HepG2 (cell line): ENCODE results near the gene BPIFB2. TPM values are rescaled to one million over a fixed set of nuclear protein-coding genes. Genes with fewer than 3 reads are reported as not detected.

ENCODE experiments used
- EHMT2 ChIP-seq: fragments of 200-600 bp; sonication (generic); IDR thresholded peaks from 2 replicates; pipeline ENCODE4 v1.7.0; 2017; ENCODE audit warnings: antibody characterized with exemption, low read depth, low read length, borderline replicate concordance
- GATA4 ChIP-seq: sonication (generic); IDR thresholded peaks from 2 replicates; pipeline ENCODE4 v1.6.1; 2016; ENCODE audit warnings: antibody characterized with exemption, low read depth, borderline replicate concordance
- HMG20B ChIP-seq: conservative IDR thresholded peaks from 2 replicates; pipeline ENCODE4 v1.6.1; 2016; ENCODE audit warnings: missing genetic modification reagents, missing compliant biosample characterization
- IKZF1 ChIP-seq: fragments of 450-650 bp; IDR thresholded peaks from 2 replicates; pipeline ENCODE4 v1.7.1; 2016
- MTF1 ChIP-seq: sonication (generic); formaldehyde crosslinking; IDR thresholded peaks from 2 replicates; pipeline ENCODE4 v1.5.0; 2020; ENCODE audit warnings: missing genetic modification reagents
- NR2F2 ChIP-seq: IDR thresholded peaks from 2 replicates; pipeline ENCODE4 v1.6.1; 2012; ENCODE audit warnings: low read depth, inconsistent platforms, borderline replicate concordance
- RARA ChIP-seq: IDR thresholded peaks from 2 replicates; pipeline ENCODE4 v1.6.1; 2016; ENCODE audit warnings: missing genetic modification reagents, missing compliant biosample characterization
- THYN1 ChIP-seq: sonication (generic); formaldehyde crosslinking; IDR thresholded peaks from 2 replicates; pipeline ENCODE4 v1.8.1; 2023; ENCODE audit warnings: low read depth, mild to moderate bottlenecking, moderate library complexity, missing genetic modification reagents, borderline replicate concordance
- YEATS2 ChIP-seq: sonication (generic); formaldehyde crosslinking; IDR thresholded peaks from 2 replicates; pipeline ENCODE4 v1.4.0; 2020; ENCODE audit warnings: missing genetic modification reagents, borderline replicate concordance
- ZBTB42 ChIP-seq: sonication (generic); formaldehyde crosslinking; IDR thresholded peaks from 2 replicates; pipeline ENCODE4 v1.5.0; 2020; ENCODE audit warnings: mild to moderate bottlenecking, missing genetic modification reagents
- ZNF160 ChIP-seq: sonication (generic); formaldehyde crosslinking; IDR thresholded peaks from 2 replicates; pipeline ENCODE4 v1.8.0; 2022; ENCODE audit warnings: mild to moderate bottlenecking, inconsistent platforms, missing genetic modification reagents
- ZNF326 ChIP-seq: sonication (generic); formaldehyde crosslinking; IDR thresholded peaks from 2 replicates; pipeline ENCODE4 v1.4.0; 2020; ENCODE audit warnings: missing genetic modification reagents, borderline replicate concordance
- ZNF34 ChIP-seq: sonication (generic); formaldehyde crosslinking; IDR thresholded peaks from 2 replicates; pipeline ENCODE4 v1.4.0; 2020; ENCODE audit warnings: mild to moderate bottlenecking, missing genetic modification reagents, borderline replicate concordance
- ZNF367 ChIP-seq: sonication (generic); formaldehyde crosslinking; IDR thresholded peaks from 2 replicates; pipeline ENCODE4 v1.4.0; 2020; ENCODE audit warnings: missing genetic modification reagents, borderline replicate concordance
- ZNF430 ChIP-seq: sonication (generic); formaldehyde crosslinking; IDR thresholded peaks from 2 replicates; pipeline ENCODE4 v1.9.0; 2021; ENCODE audit warnings: mild to moderate bottlenecking, missing genetic modification reagents
- ZNF781 ChIP-seq: sonication (generic); formaldehyde crosslinking; IDR thresholded peaks from 2 replicates; pipeline ENCODE4 v1.5.1; 2020; ENCODE audit warnings: borderline replicate concordance, mild to moderate bottlenecking, missing genetic modification reagents; ENCODE audit errors: not compliant biosample characterization
- ZNF839 ChIP-seq: sonication (generic); formaldehyde crosslinking; IDR thresholded peaks from 2 replicates; pipeline ENCODE4 v1.4.0; 2020; ENCODE audit warnings: missing genetic modification reagents, mild to moderate bottlenecking, borderline replicate concordance
- polyA plus RNA-seq, 8 experiments: library from polyadenylated mRNA; depleted of rRNA in 3 of 8; stranded (reverse) in 7 of 8; unstranded in 1 of 8; fragments of >200 nt; fragmentation: Illumina TruSeq in 4 of 8; extraction: Trizol in 4 of 8; gene quantifications; 2 replicates each; pipeline versions ENCODE4 v1.2.1 to v1.2.3, GENCODE V29; 2011 to 2016; ENCODE audit warnings: low read depth in 4 of 8, missing spikeins in 1 of 8, mixed read lengths in 1 of 8; ENCODE audit not compliant: insufficient read depth in 1 of 8
- total RNA-seq, 5 experiments: library from RNA; depleted of rRNA; stranded (reverse); fragments of >200 nt; fragmentation: Illumina TruSeq; extraction: Trizol; gene quantifications; 2 replicates each; pipeline ENCODE4 v1.2.3, GENCODE V29; 2016; ENCODE audit warnings: low read depth in 1 of 5
- TF ChIP-seq, protein P1 (sequence below): sonication (generic); formaldehyde crosslinking; IDR thresholded peaks from 2 replicates; pipeline ENCODE4 v1.5.1; 2020; ENCODE audit warnings: mild to moderate bottlenecking, moderate library complexity, missing genetic modification reagents
- TF ChIP-seq, protein P2 (sequence below): sonication (generic); formaldehyde crosslinking; IDR thresholded peaks from 2 replicates; pipeline ENCODE4 v1.4.0; 2020; ENCODE audit warnings: missing genetic modification reagents, mild to moderate bottlenecking, borderline replicate concordance
- TF ChIP-seq, protein P3 (sequence below): sonication (generic); formaldehyde crosslinking; IDR thresholded peaks from 2 replicates; pipeline ENCODE4 v1.4.0; 2020; ENCODE audit warnings: missing genetic modification reagents, borderline replicate concordance
- TF ChIP-seq, protein P4 (sequence below): sonication (generic); formaldehyde crosslinking; IDR thresholded peaks from 2 replicates; pipeline ENCODE4 v1.5.1; 2020; ENCODE audit warnings: missing genetic modification reagents, mild to moderate bottlenecking, borderline replicate concordance

Gene BPIFB2
- total and polyA plus RNA-seq, 2 of the 13 experiments (the other 11 are each of a cell fraction or from before 2014, with no cell fraction given): 54.5 to 902 TPM

DNA sequence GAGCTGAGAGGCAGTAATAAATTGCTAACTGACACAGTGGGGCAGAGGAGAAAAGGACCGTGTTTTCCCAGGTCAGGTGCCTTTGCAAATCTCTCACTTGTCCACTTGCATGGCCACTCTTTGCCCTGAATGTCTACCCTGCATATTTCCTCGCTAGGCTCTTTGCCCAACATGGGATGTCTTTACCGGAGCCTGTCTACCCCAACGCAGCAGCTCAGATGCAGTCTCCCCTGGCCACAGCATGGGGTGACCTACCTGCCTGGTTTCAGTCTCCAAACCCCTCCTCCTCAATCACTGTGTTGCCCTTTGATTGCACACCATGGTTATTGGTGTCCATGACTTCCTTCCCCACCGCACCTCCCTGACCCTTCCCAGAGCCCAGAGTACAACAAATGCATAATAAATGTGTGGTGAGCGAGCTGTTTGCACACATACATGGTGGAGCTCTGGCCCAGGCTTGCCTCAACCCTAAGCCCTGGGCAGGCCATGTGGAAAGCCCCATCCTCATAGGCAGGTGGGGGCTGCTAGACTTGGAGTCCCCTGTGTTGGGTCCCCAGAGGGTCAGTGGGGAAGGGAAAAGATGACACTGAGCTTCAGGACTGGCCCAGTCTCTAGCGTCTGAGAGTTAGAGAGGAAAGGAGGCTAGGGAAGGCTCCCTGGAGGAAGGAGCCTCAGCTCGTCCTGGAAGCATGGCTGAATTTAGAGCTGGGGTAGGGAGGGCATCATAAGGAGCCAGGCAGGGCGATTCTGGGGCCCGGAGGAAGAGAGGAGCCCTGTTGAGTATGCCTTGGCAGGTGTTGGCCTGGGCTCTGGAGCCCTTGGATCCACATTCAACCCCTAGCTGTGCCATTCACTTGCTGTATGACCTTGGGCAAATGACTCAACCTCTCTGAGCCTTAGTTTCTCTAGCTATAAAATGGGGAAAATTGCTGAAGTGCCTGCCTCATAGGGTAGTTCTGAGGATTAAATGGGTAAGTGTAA lies 19.6 kb downstream of the BPIFB2 start (continued):
- TF ChIP-seq MTF1 (no peak), ZNF326 (CRISPR knock-in tag) (no peak), ZNF839 (CRISPR knock-in tag) (no peak), ZNF430 (CRISPR knock-in tag) (peak; percentile 22; the same call in 1 of the 2 replicates), THYN1 (CRISPR knock-in tag) (no peak), EHMT2 (no peak), RARA (no peak), ZNF781 (CRISPR knock-in tag) (no peak), GATA4 (no peak), IKZF1 (no peak), HMG20B (CRISPR knock-in tag) (no peak), NR2F2 (peak; percentile 17), ZNF160 (CRISPR knock-in tag) (no peak), ZNF34 (0 out of 2 replicates have a peak, but pooled peaks have one; percentile 57), YEATS2 (no peak; the same call in 1 of the 2 replicates), ZNF367 (CRISPR knock-in tag) (no peak), ZBTB42 (CRISPR knock-in tag) (no peak)
- TF ChIP-seq, protein P1, sequence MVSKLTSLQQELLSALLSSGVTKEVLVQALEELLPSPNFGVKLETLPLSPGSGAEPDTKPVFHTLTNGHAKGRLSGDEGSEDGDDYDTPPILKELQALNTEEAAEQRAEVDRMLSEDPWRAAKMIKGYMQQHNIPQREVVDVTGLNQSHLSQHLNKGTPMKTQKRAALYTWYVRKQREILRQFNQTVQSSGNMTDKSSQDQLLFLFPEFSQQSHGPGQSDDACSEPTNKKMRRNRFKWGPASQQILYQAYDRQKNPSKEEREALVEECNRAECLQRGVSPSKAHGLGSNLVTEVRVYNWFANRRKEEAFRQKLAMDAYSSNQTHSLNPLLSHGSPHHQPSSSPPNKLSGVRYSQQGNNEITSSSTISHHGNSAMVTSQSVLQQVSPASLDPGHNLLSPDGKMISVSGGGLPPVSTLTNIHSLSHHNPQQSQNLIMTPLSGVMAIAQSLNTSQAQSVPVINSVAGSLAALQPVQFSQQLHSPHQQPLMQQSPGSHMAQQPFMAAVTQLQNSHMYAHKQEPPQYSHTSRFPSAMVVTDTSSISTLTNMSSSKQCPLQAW: no peak
- TF ChIP-seq, protein P2, sequence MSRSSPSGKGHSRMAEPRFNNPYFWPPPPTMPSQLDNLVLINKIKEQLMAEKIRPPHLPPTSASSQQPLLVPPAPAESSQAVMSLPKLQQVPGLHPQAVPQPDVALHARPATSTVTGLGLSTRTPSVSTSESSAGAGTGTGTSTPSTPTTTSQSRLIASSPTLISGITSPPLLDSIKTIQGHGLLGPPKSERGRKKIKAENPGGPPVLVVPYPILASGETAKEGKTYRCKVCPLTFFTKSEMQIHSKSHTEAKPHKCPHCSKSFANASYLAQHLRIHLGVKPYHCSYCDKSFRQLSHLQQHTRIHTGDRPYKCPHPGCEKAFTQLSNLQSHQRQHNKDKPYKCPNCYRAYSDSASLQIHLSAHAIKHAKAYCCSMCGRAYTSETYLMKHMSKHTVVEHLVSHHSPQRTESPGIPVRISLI (CRISPR knock-in tag): no peak
- TF ChIP-seq, protein P3, sequence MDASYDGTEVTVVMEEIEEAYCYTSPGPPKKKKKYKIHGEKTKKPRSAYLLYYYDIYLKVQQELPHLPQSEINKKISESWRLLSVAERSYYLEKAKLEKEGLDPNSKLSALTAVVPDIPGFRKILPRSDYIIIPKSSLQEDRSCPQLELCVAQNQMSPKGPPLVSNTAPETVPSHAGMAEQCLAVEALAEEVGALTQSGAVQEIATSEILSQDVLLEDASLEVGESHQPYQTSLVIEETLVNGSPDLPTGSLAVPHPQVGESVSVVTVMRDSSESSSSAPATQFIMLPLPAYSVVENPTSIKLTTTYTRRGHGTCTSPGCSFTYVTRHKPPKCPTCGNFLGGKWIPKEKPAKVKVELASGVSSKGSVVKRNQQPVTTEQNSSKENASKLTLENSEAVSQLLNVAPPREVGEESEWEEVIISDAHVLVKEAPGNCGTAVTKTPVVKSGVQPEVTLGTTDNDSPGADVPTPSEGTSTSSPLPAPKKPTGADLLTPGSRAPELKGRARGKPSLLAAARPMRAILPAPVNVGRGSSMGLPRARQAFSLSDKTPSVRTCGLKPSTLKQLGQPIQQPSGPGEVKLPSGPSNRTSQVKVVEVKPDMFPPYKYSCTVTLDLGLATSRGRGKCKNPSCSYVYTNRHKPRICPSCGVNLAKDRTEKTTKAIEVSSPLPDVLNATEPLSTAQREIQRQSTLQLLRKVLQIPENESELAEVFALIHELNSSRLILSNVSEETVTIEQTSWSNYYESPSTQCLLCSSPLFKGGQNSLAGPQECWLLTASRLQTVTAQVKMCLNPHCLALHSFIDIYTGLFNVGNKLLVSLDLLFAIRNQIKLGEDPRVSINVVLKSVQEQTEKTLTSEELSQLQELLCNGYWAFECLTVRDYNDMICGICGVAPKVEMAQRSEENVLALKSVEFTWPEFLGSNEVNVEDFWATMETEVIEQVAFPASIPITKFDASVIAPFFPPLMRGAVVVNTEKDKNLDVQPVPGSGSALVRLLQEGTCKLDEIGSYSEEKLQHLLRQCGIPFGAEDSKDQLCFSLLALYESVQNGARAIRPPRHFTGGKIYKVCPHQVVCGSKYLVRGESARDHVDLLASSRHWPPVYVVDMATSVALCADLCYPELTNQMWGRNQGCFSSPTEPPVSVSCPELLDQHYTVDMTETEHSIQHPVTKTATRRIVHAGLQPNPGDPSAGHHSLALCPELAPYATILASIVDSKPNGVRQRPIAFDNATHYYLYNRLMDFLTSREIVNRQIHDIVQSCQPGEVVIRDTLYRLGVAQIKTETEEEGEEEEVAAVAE (CRISPR knock-in tag): no peak
- TF ChIP-seq, protein P4, sequence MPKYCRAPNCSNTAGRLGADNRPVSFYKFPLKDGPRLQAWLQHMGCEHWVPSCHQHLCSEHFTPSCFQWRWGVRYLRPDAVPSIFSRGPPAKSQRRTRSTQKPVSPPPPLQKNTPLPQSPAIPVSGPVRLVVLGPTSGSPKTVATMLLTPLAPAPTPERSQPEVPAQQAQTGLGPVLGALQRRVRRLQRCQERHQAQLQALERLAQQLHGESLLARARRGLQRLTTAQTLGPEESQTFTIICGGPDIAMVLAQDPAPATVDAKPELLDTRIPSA (CRISPR knock-in tag): no peak
